HFF-Myc (cell line): ENCODE measurements around the gene ACOX3.

ENCODE experiments used
- DNase-seq: peaks from one replicate; pipeline ENCODE4 v3.0.0-alpha.2; 2011; ENCODE audit warnings: low read depth; ENCODE audit errors: extremely low read depth
- H3K4me3 ChIP-seq: replicated peaks from 2 replicates; pipeline ENCODE4 v1.5.1; 2011; ENCODE audit warnings: low read depth, mild to moderate bottlenecking, control low read depth, low read length
- CTCF ChIP-seq: IDR thresholded peaks from 2 replicates; pipeline ENCODE4 v1.5.1; 2012; ENCODE audit warnings: mild to moderate bottlenecking, low read depth, low read length, control low read depth; ENCODE audit errors: missing control alignments

The ACOX3 gene

GRCh38 chr4:8472689-8473197 lies 32.2 kb upstream of the ACOX3 start:
- no peak overlapping the region for H3K4me3 ChIP-seq
- TF ChIP-seq CTCF: no peak
- peak; percentile 56 for DNase-seq

GRCh38 chr4:8472158-8472688 lies 31.7 kb upstream of the ACOX3 start:
- no peak for DNase-seq
- no peak for TF ChIP-seq CTCF
- no peak overlapping the region for H3K4me3 ChIP-seq

DNA sequence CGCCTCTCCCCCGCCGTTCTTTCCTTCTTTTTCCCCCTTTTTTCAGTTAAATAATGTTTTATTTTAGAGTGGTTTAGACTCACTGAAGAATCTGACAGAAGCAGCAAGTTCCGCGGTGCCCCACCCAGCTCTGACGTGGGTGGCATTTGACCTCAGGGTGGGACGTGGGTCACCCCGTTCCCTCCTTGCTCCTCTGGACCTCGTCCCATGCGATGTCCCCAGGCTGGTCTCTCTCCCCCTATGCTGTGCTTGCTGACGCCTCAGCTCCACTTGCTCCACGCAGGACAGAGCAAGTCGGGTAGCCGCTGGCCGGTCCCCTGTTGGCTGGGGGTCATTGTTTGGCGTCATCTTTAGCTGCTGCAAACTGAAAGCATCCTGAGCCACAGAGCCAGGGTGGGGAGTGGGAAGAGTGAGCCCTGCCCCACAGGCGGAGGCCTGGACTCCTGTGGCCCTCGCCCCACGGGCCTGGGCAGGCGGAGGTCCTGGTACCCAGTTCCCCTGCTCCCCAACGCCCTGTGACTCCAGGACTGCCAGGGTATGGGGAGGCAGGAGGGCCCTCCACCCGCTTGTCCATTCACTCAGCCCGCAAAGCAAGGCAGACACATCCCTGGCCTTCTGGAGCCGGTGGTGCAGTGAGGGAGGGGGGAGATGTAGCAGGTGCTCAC lies 30.8 kb upstream of the ACOX3 start:
- H3K4me3 ChIP-seq: no peak overlapping the region
- no peak for TF ChIP-seq CTCF
- no peak for DNase-seq

DNA sequence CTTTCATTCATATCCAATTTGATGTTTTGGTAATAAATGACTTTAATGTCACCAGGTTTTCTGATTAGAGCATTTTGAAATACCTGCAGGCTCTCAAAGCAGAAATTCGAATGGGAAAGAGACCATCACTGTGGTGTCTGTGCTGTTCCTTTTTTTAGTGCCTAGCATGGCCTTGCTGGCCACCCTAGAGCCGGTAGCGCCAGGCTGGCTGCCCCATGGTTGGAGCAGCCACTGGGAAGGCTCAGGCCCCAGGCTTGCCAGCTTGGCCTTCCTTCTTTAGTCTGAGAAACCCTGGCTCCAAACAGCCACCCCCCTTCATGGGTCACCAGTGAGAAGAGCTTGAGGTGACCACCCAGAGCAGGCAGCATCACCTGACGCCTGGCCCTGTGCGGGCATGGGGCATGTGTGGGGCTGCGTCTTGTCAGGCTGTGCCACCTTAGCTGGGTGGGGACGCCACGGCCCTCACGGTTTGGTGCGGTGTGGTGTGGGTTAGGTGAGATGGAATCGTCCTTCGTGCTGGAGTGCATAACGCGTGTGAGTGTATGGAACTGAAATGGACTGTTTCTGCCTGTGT lies 30.0 kb upstream of the ACOX3 start:
- no peak overlapping the region for H3K4me3 ChIP-seq
- no peak for DNase-seq
- no peak for TF ChIP-seq CTCF

- no peak for TF ChIP-seq CTCF
- no peak overlapping the region for H3K4me3 ChIP-seq
- no peak for DNase-seq
Measured at GRCh38 chr4:8469550-8469949, 29.0 kb upstream of the ACOX3 start.

GRCh38 chr4:8468746-8469535 lies 28.4 kb upstream of the ACOX3 start:
- H3K4me3 ChIP-seq: no peak overlapping the region
- peak; percentile 5 for DNase-seq
- peak; percentile 98 for TF ChIP-seq CTCF
